Left lung (tissue), 10 donors: ENCODE results near the gene PGBD5. TPM values are rescaled to one million over a fixed set of nuclear protein-coding genes. Genes with fewer than 3 reads are reported as not detected.

Experiments used
- ATAC-seq: fragments of 200-7000 bp; cut with Tn5 transposase; one replicate; pipeline ENCODE4 v1.9.1; 2020; ENCODE audit warnings: moderate library complexity
- DNase-seq, 4 donors: peaks; one replicate each; pipeline ENCODE4 v3.0.0-alpha.2; 2013 to 2020
- H3K27ac ChIP-seq, 2 donors: fragments of 200-600 bp; sonication (generic) in 1 of 2; one replicate each; pipeline versions ENCODE4 v1.5.0 to v1.8.0; 2020 to 2021
- H3K27me3 ChIP-seq, 2 donors: fragments of 200-600 bp; sonication (generic) in 1 of 2; one replicate each; pipeline versions ENCODE4 v1.5.0 to v1.8.0; 2020 to 2021
- H3K36me3 ChIP-seq, 2 donors: fragments of 200-600 bp; sonication (generic) in 1 of 2; one replicate each; pipeline versions ENCODE4 v1.5.0 to v1.8.0; 2020 to 2021
- H3K4me1 ChIP-seq, 2 donors: fragments of 200-600 bp; one replicate each; pipeline ENCODE4 v1.8.0; 2021
- H3K4me3 ChIP-seq, 2 donors: fragments of 200-600 bp; sonication (generic) in 1 of 2; one replicate each; pipeline versions ENCODE4 v1.5.0 to v1.8.0; 2020 to 2021; ENCODE audit warnings: mild to moderate bottlenecking in 1 of 2
- H3K9me3 ChIP-seq, 2 donors: fragments of 200-600 bp; sonication (generic) in 1 of 2; one replicate each; pipeline versions ENCODE4 v1.5.0 to v1.8.0; 2020 to 2021
- CTCF ChIP-seq, 2 donors: fragments of 200-600 bp; sonication (generic) in 1 of 2; IDR thresholded peaks; one replicate each; pipeline versions ENCODE4 v1.5.0 to v1.8.0; 2021; ENCODE audit warnings: antibody characterized with exemption in 2 of 2
- intact Hi-C, 2 donors: fragments of 100-400 bp; cut with DNase I; formaldehyde crosslinking; loops; one replicate each; pipeline versions ENCODE4 v1.11.2 to v1.14.2; 2022
- polyA plus RNA-seq, 6 donors: library from polyadenylated mRNA; unstranded; fragments of 120-200 nt; gene quantifications; one replicate each; pipeline ENCODE4 v1.2.1, GENCODE V29; 2013; ENCODE audit not compliant: insufficient read length in 6 of 6
- total RNA-seq, 2 donors: library from RNA; stranded (reverse); fragmentation: NEBNext Ultra II Directional; extraction: Animal tissue kit (Norgen Biotek cat#: 25700); gene quantifications; one replicate each; pipeline ENCODE4 v1.2.1, GENCODE V29; 2021
- donor health status: DM: no; HTN: yes; CAD: no.
- donor health status: DM: no; HTN: no; CAD: no.

PGBD5 gene
- total and polyA plus RNA-seq, 8 donors: 2.3 to 10.1 (median 4.8) TPM

DNA sequence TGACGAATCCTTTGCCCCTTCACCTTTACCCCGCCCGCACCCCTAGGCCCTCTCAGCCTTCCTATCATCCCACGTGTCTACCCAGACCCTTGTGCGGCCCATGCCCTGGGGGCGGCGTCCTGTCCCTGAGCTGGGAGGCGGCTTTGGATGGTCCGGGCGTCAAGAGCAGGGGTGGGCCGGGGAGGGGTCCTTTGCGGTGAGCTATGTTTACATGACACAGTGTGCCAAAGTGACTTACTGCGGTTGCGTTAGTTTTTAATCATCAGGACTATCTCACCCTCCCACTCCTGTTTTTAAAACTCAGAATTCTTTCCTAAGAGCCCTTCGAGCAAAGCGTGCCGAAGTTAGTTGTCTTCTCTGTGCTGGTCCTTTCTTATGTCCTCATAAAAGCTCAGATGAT is 144.6 kb downstream of the PGBD5 start:
- Histone ChIP-seq H3K4me3 (no peak overlapping the region), H3K36me3 (peaks cover 0 to 61% of the 10 kb centered on the region in 2 donors), H3K27ac (no peak overlapping the region), H3K9me3 (no peaks in the 10 kb centered on the region), H3K4me1 (peaks cover 0 to 3% of the 10 kb centered on the region in 2 donors), H3K27me3 (no peaks in the 10 kb centered on the region)
- no peak for ATAC-seq
- DNase-seq: peak in 2 of 4 donors; percentile 25 to 78
- no peak for TF ChIP-seq CTCF (IDR thresholded peaks at IDR 0.05)
- intact Hi-C loops: no loop called here

DNA sequence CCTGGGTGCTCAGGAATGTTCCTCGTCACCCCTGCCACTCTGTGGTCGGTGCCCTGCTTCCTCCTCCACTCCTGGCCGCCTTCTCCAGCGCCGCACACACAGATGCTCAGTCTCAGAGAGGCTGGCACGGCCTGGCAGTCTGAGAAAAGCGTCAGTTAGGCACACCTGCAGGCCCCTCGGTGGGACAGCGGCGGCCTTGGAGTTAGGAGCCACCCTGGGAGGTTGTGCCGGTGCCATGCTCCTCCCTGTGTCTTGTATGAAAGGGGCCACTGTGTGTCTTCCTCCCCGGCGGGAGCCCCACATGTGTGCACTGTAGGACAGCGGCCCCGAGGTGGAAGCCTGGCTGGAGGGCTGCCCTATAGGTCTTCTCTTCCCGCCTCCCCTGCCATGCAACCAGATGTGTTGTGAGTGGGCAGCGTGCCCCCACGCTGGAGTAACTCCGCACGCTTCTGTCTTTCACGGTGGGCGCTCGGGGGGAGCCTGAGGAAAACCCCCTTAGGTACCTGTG is 145.2 kb downstream of the PGBD5 start:
- intact Hi-C loops: no loop called here
- TF ChIP-seq CTCF (IDR thresholded peaks at IDR 0.05): no peak
- ATAC-seq (no peak), DNase-seq (peak in 1 of 4 donors; percentile 72)
- peaks cover 0 to 67% of the 10 kb centered on the region in 2 donors for H3K36me3 ChIP-seq
- H3K4me3 ChIP-seq: no peak overlapping the region
- H3K27ac ChIP-seq: no peak overlapping the region
- no peaks in the 10 kb centered on the region for H3K9me3 ChIP-seq
- H3K27me3 ChIP-seq: no peaks in the 10 kb centered on the region
- peaks cover 0 to 3% of the 10 kb centered on the region in 2 donors for H3K4me1 ChIP-seq

DNA sequence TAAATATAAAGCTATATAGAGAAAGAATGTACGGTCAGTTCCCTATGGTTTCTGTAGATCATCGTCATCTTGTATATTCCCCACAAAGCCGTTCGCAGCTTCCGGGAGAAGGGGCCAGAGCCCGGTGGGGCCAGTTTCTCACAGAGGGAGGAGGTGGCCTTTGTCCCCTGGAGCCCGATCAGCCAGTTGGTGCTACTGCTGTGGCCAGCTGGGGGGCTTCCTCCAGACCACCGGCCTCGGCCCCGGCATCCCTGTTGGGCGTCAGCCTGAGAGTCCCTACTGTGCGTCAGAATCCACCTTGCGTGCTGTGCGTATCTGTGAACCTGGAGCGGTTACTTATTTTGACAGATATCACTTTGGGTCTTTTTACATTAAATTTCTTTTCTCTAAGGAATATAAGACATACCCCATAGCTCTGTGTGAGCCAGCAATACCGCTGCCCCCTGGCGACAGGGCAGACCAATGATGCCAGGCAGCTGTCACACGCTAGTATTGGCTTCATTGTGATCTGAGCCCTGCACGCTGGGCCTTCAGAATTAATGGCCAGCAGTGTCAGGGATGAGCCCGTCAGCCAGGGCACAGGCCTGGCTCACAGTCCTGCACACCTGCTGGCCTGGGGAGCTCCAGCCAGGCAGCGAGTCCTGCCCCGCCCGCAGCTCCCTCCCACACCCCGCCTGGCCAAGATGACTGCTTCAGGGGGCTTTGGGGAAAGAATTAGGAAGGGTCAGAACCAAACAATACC is 145.9 kb downstream of the PGBD5 start:
- Histone ChIP-seq H3K4me1 (peaks cover 0 to 3% of the 10 kb centered on the region in 2 donors), H3K4me3 (no peak overlapping the region), H3K27me3 (no peaks in the 10 kb centered on the region), H3K27ac (no peak overlapping the region), H3K9me3 (no peaks in the 10 kb centered on the region), H3K36me3 (peaks cover 0 to 74% of the 10 kb centered on the region in 2 donors)
- no peak for TF ChIP-seq CTCF (IDR thresholded peaks at IDR 0.05)
- intact Hi-C loops: no loop called here
- no peak for ATAC-seq
- peak in 1 of 4 donors; percentile 71 for DNase-seq

GRCh38 chr1:230279583-230279945 is 146.6 kb downstream of the PGBD5 start:
- ATAC-seq: no peak
- peak in 1 of 4 donors; percentile 63 for DNase-seq
- Histone ChIP-seq H3K4me1 (peaks cover 0 to 3% of the 10 kb centered on the region in 2 donors), H3K4me3 (no peak overlapping the region), H3K36me3 (peaks cover 0 to 81% of the 10 kb centered on the region in 2 donors), H3K27me3 (no peaks in the 10 kb centered on the region), H3K27ac (no peak overlapping the region), H3K9me3 (no peaks in the 10 kb centered on the region)
- intact Hi-C loops: no loop called here
- no peak for TF ChIP-seq CTCF (IDR thresholded peaks at IDR 0.05)

DNA sequence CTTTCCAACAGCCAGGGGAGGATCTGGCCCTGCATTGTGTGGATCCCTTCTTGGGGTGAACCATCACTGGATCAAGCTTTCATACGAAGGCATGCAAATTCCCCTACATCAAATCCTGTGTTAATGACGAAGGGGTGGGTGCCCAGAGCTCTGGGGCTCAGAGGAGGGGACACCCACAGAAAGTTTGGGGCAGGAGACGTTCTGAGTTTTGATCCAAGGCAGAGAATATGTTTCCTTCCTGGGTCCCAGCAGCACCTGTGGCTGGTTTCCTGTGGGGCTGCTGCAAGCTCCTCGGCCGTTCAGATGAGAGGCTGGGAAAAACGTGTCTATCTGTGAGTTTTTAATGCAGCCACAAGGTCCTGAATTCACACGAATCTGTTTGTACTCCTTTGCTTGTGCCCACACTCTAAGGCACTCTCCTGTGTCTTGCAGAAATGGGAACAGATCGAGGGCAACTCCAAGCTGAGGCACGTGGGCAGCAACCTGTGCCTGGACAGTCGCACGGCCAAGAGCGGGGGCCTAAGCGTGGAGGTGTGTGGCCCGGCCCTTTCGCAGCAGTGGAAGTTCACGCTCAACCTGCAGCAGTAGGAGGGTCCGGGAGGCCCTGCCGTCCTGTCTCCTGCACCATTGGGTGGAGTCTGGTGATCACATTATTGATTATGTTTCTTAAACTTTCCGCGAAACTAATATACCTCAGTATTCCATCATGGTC is 147.1 kb downstream of the PGBD5 start:
- Histone ChIP-seq H3K9me3 (no peaks in the 10 kb centered on the region), H3K27ac (no peak overlapping the region), H3K4me3 (no peak overlapping the region), H3K4me1 (peaks cover 0 to 3% of the 10 kb centered on the region in 2 donors), H3K36me3 (peaks cover 0 to 86% of the 10 kb centered on the region in 2 donors), H3K27me3 (no peaks in the 10 kb centered on the region)
- DNase-seq: peak in 1 of 4 donors; percentile 67
- intact Hi-C loops: no loop called here
- no peak for TF ChIP-seq CTCF (IDR thresholded peaks at IDR 0.05)
- no peak for ATAC-seq
